Measurements from ENCODE around the gene SPATA21.

The SPATA21 gene

GRCh38 chr1:16349847-16350406 lies 87.3 kb downstream of the SPATA21 start:
- Mint-ChIP-seq H3K4me3 (no peak overlapping the region), H3K9me3 (no peaks in the 10 kb centered on the region), H3K27me3 (no peaks in the 10 kb centered on the region), H3K27ac (peak overlapping the region; percentile 32), H3K4me1 (ENCODE audit: low read depth) (peaks cover 31% of the 10 kb centered on the region), H3K36me3 (ENCODE audit: low read depth) (peaks cover 16% of the 10 kb centered on the region)
- intact Hi-C loops (cut with micrococcal nuclease) = no loop called here

Data from dendritic cell treated with granulocyte-macrophage colony-stimulating factor and Interleukin-4, amounts not matched to agents 40 ng/mL and 50 ng/mL, for 4 days (primary cell).